Measurements from ENCODE around the gene RBM11.

DNA sequence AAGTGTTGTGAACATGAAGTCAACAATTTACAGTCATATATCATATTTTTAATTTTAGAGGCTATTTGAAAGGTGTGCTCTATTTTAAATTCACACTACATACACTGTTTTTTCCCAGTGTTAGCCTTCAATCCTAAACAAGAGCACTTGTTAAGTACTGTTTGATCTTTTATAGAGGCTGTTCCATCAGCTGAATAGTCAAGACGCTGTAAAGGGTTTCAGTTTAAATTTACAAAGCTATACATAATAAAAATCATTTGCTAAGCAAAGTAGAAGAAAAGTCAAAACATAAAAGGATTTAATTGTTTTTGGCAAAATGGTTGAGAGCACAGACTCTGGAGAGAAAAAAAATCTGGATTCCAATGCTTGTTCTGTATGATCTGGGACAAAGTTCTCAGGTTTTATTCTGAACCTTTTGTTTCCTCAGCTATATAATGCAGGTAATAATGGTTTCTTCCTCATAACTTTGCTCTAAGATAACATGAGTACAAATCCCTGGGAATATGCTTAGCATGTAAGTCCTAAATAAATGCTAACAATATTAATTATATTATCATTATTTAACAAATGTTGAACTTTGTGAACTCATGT is 44.3 kb downstream of the RBM11 start:
- TF ChIP-seq ZNF274 (IDR thresholded peaks at IDR 0.05; ENCODE audit: low read depth, low read length) (no peak), YY1 (IDR thresholded peaks at IDR 0.05; ENCODE audit: insufficient read depth, insufficient read length) (no peak), SUZ12 (IDR thresholded peaks at IDR 0.05; ENCODE audit: extremely low read depth, insufficient read depth, insufficient read length) (no peak)

Data from NT2/D1 (cell line).